Stimulated activated CD8-positive, alpha-beta memory T cell treated with anti-CD3 and anti-CD28 coated beads, Interleukin-7, amount 100 ng/mL, for 4 hours (primary cell): Measurements from ENCODE around the gene RMI2.
A peak's percentile ranks its signal among the peaks of the same experiment; 100 is the strongest.

Experiments used
- DNase-seq, 2 donors: peaks; one replicate each; pipeline ENCODE4 v3.0.0-alpha.2; 2020; ENCODE audit warnings: low read depth in 2 of 2

RMI2 gene

DNA sequence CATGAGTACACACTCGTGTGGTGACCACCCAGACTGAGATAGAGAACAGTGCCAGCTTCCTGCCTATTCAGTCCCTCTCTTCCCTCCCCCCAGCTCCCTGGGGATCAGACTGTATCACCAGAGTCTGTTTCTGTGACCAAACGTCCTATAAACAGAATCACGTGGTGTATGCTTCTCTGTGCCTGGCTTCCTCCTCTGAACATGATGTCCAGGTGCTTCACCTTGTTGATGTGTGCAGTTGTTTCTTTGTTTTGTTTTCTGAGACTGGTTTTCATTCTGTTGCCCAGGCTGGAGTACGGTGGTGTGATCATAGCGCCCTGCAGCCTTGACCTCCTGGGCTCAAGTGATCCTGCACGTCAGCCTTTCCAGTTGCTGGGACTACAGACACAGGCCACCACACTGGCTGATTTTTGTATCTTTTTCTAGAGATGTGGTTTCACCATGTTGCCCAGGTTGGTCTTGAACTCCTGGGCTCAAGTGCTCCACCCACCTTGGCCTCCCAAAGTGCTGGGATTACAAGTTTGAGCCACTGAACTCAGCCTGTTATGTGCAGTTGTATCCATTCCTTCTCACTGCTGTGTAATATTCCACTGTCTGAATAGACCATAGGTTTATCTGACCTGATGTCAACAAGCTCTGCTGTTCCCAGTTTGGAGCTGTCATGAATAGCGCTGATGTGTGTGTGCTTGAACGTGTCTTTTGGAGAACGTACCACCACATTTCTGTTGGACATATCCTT, 35.2 kb upstream of the RMI2 start:
- no peak for DNase-seq

DNA sequence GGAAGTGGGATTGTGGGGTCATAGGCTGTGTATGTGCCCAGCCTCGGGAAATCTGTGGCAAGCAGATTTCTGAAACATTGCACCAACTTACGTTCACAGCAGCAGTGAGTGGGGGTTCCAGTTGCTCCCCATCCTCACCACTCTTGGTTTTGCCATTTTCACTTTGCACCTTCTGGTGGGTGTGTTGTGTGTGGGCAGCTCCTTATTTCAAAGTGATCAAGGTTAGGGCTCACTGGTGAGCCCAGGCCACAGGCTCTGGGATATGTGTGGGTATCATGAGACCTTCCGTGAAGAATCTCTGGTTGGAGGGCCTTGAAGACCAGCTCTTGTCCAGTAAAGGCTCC, 34.7 kb upstream of the RMI2 start:
- no peak for DNase-seq

DNA sequence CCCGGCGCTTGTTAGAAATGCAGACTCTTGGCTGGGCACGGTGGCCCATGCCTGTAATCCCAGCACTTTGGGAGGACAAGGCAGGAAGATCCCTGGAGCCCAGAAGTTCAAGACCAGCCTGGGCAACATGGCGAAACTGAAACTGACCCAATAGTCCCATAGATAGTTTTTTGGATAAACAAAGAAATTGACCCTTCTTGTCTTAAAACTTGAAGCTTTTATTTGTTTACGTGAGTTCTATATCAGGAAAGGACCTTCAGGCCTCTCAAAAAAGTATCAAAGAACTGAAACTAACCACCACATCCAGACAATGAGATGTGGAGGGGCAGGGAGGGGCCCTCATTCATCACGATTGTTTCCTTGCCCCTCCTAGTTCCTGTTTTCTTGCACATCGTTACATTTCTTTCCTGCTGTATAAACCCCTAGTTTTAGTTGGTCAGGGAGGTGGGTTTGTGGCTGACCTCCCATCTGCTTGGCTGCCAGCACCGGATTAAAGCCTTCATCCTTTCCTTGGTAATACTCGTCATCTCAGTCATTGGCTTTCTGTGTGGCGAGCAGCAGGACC, 34.2 kb upstream of the RMI2 start:
- DNase-seq, result no peak

DNA sequence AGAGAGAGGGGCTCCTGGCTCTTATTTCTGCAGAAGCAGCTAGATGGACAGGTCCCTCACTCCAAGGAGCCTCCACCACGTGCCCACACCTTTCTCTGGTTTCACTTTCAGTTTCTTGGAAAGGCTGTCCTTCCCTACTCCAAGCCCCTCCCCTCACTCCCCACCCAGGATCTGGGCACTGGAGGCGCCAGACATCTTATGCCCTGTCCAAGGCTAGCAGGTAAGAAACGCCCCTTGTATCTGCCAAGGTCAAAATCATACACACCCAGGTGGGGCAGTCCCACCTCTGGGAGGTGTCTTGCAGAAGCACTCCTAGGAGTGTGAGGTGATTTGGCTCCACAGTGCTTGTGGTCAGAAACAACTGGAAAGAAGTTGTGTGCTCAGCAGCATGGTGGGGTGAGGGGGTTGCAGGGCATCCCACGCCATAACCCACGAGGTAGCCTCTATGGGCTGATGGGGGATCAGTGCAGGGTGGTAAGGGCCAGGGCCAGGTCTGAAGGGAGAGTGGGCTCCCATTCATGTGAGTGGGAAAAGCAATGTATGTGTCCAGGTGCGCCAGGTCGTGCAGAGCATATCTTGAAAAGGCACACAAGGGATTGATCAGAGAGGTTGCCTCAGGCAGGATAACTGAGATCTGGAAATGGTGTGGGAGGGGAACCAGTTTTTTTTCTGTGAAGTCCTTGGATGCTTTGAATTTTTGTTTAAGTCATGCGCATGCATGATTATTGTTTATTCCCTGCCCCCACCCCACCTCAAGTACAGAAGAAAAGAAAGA, 32.4 kb upstream of the RMI2 start:
- peak in 1 of 2 donors; percentile 7 for DNase-seq

DNA sequence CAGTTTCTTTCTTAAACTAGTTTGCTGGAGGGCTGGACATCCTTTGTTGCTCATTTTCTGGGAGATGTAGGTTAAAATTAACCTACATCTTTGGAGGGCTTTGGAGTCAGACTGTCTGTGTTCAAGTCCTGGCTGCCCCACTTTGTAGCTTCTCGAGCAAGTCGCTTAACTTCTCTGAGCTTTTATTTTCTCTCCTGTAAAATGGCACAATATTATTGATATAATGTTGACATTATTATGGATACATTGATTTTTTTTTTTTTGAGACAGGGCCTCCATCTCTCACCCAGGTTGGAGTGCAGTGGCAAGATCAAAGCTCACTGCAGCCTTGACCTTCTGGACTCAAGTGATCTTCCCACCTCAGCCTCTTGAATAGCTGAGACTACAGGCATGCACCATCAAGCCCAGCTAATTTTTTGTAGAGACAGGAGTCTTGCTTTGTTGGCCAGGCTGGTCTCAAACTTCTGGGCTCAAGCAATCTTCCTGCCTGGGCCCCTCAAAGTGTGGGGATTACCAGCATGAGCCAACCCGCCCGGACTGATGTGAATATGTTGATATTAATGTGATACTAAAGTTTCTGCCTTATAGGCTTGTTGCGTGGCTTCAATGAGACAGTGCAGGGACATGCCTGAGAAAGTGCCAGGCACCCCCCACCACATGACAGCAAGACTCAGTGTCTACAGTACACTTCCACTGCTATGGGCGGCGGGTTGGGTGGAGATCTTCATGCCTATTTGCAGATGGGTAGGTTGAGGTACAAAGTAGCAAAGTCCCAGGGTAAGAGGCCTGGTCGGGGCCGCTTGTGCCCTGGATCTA, 31.6 kb upstream of the RMI2 start:
- DNase-seq, result no peak

DNA sequence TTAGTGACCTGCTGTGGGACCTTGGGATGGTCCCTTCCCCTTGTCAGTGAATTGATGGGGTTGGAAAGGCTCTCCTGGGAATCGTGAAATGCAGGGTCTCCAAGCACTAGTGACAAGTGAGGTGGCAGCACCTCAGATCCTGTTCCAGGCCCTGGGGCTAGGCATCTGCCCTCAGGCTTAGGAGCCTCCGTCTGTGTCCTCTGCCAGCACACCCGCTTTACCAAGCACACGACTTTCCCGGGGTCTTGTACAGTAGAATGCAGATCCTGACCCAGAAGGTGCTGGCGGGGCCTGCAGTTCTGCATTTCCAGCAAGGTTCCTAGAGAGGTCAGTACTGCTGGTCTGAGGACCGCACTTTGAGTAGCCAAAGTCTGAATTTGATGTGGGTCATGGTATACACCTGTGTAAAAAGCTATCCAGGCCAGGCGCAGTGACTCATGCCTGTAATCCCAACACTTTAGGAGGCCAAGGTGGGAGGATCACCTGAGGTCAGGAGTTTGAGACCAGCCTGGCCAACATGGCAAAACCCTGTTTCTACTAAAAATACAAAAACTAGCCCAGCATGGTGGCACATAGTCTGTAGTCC, 30.9 kb upstream of the RMI2 start:
- DNase-seq, result no peak

DNA sequence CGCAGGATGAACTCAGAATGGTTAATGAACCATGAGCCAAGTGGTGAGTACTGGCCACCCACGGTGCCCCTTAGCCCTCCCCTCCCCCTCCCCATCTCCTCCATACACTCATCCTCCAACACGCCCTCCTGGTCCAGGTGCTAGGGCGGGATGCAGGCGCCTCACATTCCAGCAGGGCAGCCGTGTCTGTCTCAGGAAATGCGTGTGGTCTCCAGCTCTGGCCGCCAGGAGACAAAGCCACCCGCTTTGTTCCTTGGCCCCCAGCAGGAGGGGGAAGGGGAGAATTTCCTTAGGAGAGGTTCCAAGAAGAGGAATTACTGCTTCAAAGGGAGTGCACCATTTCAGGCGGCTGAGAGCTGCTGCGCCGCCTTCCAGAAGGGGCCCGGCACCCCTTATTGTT, 29.7 kb upstream of the RMI2 start:
- no peak for DNase-seq

DNA sequence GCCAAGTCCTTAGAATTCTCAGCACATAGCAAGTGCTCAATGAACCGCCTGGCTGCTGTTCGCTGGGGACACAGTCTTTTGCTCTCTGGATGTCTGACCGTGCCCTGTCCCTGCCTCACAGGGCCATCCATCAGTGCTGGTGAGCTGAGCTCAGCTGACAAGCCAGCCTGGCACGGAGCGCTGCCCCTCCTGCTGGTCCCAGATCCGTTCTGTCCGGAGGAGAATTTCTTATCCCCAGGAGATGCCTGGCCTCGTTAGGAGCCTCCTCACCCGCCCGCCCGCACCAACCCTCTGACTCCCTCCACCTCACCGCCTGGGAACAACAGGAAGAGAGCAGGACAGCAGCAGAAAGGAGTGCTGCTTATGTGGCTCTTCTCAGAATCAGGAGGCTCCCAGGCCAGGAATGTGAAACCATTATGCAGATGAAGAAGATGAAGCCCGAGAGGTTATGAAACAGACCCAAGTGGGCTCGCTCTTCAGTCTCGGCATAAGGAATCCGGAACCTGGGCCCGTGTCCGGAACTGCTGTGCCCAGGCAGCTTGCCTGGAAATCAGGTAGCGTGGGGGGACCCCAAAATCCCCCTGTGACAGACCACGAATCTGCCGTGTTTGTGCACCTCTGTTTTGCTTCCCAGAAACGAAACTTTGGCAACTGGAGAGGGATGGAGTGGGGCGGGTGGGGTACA, 28.8 kb upstream of the RMI2 start:
- no peak for DNase-seq

DNA sequence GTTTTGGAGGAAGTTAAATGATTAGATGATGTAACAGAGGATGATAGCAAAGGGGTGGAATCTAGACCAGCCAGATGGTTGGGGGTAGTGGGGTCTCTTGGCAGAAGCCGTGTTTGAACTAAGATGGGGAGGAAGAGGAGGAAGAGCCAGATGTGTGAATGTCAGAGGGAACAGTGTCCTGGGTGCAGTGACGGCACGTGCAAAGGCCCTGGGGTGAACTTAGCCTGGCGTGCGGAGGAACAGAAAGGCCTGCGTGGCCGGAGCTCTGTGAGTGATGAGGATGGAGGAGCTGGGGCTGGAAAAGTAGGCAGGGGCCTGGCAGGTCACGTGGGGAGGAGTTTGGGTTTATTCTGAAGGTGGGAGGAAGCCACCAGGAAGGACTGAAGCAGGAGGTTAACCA, 26.4 kb upstream of the RMI2 start:
- DNase-seq, result no peak

DNA sequence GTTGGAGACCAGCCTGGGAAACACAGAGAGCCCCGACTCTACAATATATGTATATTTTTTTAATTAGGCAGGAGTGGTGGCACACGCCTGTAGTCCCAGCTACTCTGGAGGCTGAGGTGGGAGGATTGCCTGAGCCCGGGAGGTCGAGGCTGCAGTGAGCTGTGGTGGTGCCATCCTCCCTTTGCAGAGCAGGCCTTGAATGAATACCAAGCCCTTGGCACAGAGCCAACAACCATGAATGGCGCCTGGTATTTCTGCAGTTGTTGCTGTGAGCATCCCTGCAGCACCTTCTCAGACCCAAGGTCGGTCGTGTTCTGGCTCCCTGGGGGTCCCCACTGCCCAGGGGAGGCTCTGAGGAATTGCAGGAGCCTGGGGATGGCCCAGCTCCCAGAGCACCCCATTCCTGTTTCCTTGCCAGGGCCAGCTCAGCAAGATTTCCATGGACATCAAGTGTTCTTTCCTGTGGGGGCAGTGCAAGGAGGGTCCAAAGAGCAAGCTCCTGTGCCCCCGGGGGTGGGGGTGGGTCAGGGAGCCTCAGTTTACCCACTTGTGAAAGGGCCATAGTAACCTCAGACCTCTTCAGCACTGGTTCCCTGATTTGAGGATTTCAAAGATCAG, 25.6 kb upstream of the RMI2 start:
- DNase-seq, result no peak

DNA sequence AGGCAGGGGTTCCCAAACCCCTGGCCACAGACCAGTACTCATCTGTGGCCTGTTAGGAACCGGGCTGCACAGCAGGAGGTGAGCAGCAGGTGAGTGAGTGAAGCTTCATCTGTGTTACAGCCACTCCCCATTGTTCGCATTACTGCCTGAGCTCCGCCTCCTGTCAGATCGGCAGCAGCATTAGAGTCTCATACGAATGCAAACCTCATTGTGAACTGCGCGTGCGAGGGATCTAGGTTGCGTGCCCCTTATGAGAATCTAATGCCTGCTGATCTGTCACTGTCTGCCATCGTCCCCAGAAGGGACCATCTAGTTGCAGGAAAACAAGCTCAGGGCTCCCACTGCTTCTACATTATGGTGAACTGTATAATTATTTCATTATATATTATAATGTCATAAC, 25.1 kb upstream of the RMI2 start:
- DNase-seq, result no peak

DNA sequence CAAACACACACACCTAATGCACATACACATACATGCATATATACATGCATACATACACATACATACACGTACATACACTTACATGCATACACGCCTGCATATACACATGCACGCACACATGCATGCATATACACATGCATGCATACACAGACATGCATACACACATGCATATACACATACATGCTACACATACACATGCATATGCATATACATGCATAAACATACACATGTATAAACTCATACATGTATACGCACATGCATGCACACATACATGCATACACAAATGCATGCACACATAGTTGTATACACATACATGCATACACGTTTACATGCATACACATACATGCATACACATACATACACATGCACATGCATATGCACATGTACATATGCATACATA, 23.6 kb upstream of the RMI2 start:
- no peak for DNase-seq

DNA sequence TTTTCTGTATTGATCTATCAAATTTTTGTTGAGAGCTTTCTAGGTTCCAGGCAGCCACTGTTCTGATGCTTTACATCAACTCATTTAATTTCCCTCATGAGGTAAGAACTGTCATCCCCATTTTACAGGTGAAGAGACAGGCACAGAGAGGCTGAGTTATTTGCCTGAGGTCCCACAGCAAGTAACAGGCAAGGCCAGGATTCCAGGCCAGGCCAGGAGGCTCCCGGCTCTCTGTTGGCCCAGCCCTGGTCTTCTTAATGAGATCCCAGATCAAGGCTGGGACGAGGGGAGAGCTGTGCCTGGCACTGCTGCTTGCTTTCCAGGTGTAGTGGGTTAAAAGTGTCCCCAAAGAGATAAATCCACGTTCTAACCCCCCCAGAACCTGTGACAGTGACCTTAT, 22.4 kb upstream of the RMI2 start:
- no peak for DNase-seq

DNA sequence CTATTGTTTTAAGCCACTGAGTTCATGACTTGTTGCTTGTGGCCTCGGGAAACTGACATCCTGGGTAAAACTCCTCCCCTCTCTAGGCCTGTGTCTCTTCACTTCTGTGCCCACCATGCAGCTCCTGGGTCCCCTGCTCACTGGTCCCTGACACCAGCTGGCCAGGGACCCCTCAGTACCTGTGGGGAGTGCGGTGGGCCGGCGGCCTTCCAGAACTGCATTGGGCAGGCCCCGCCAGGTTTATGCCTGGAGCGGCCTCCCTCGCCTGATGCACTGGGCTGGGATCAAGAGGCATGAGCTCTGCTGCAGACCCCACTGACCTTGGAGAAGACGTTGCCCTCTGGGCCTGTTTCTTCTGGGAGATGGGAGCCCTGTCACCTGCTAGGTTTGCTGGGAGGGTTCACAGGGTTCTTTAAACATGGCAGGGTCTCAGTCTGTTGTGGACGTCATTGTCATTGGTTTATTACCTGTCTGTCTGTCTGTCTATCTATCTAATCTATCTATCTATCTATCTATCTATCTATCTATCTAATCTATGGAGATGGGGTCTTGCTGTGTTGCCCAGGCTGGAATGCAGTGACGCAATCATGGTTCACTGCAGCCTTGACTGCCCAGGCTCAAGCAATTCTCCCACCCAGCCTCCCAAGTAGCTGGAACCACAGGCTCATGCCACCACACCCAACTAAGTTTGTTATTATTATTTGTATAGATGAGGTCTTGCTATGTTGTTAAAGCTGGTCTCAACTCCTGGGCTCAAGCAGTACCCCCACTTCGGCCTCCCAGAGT, 21.5 kb upstream of the RMI2 start:
- DNase-seq, result no peak

DNA sequence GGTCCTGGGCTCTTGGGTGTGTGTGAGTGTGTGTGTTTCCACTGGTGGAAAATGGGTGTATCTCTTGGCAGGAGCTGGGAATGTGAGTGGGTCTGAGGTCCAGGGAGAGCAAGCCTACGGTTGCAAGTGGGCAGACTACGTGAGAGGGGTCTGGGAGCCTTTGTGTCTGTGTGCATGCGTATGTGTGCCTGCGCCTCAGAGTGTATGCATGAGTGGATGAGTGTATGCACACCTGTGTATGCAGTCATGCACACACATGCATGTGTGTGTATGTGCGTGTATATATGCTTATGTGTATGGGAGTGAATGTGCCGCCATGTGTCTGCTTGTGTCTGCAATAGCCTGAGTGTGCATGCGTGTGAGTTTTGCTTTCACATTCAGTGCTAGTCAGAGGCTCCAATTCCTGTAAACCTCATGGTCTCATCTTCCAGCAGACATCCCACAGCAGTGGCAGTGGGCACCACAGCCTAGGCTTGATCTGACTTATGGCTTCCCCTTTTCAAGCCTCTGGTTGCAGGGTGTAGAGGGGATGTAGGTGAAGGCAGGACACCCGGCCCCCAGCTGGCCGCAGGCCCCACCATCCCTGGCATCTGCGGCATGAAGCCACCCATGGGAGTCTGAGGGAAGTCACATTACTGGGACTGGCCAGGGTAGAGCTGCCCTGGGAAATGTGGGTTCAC, 19.7 kb upstream of the RMI2 start:
- DNase-seq, result no peak

DNA sequence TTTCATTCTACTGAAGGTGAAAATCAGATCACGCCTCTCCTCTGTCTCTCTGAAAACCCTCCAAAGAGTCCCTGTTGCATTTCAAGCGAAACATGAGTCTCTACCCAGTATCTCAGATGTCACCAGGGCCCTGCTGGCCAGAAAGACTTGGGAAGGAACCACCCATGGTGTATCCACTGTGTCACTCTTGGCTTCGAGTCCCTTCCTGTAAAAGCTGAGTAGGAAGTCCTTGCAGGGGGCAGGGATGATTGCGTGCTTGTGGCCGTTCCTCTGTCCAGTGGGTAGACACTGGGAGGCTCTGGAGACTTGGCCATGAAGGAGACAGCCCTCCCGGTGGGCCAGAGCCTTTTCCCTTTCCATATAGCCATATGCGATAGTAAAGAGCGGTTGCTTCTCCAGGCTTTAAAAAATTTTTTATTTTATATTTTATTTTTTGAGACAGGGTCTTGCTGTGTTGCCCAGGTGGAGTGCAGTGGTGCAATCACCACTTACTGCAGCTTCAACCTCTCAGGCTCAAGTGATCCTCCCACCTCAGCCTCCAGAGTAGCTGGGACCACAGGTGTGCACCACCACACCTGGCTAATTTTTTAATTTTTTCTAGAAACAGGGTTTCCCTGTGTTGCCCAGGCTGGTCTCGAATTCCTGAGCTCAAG, 19.0 kb upstream of the RMI2 start:
- DNase-seq, result no peak

DNA sequence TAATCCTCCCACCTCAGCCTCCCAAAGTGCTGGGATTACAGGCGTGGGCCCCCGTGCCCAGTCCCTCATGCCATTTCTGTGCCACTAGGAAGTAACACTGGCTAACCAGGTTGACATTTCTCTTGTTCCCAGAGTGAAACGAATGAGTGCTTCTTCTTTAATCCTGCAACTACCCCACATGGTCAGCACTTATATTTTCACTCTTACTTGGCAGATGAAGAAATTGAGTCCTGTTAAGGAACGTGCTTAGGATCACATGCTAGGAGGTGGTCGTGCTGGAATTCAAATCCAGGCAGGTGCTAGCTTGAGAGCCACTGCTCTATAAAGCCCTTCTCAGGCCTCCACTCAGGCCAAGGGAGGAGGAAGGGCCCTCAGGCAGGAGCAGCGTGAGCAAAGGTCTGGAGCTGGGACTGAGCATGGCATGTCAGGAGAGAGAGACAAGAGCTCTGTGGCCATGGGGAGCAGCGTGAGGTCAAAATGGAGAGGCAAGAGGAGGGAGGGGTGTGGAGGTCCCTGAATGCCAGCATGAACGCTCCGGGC, 18.5 kb upstream of the RMI2 start:
- DNase-seq, result no peak

DNA sequence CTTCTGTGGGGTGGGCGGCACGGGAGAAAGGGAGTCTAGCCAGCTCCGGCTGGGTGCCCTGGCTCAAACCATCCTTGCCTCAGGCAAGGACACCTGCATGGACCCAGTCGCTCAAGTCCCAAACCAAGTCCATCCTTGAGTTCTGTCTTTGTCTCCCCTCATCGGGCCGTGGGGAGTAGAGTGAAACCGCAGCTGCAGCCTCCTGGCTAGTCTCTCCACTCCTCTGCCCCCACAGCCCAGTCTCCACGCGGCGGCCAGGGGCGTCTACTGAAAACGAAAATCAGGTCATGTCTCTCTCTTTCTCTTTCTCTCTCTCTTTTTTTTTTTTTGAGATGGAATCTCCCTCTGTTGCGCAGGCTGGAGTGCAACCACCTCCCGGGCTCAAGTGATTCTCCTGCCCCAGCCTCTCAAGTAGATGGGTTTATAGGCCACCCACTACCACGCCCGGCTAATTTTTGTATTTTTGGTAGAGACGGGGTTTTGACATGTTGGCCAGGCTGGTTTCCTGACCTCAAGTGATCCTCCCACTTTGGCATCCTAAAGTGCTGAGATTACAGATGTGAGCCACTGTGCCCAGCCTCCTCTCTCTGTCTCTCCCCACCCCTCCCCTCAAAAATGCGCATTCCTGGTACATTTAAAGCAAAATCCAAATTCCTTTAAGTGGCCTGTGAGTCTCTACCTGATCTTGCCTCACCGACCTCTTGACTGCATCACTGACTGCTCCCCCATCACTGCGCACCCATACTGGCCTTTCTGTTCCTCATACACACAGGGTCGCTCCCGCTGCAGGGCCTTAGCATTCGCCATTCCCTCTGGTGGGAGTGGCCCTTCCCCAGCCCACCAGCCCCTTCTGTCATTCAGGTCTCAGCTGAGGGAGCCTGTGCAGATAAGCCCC, 17.7 kb upstream of the RMI2 start:
- no peak for DNase-seq
